Measurements from ENCODE around the gene ATP5PO.
"Not testable (repeated sequence)": the region's sequence is repeated elsewhere in the genome, so short reads cannot be mapped to it uniquely, and the experiment has no call there.

DNA sequence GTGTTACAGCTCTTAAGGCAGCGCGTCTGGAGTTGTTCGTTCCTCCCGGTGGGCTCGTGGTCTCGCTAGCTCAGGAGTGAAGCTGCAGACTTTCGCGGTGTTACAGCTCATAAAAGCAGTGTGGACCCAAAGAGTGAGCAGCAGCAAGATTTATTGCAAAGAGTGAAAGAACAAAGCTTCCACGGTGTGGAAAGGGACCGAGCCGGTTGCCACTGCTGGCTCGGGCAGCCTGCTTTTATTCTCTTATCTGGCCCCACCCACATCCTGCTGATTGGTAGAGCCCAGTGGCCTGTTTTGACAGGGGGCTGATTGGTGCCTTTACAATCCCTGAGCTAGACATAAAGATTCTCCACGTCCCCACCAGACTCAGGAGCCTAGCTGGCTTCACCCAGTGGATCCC lies 47.7 kb downstream of the ATP5PO start:
- TF ChIP-seq, protein P1, sequence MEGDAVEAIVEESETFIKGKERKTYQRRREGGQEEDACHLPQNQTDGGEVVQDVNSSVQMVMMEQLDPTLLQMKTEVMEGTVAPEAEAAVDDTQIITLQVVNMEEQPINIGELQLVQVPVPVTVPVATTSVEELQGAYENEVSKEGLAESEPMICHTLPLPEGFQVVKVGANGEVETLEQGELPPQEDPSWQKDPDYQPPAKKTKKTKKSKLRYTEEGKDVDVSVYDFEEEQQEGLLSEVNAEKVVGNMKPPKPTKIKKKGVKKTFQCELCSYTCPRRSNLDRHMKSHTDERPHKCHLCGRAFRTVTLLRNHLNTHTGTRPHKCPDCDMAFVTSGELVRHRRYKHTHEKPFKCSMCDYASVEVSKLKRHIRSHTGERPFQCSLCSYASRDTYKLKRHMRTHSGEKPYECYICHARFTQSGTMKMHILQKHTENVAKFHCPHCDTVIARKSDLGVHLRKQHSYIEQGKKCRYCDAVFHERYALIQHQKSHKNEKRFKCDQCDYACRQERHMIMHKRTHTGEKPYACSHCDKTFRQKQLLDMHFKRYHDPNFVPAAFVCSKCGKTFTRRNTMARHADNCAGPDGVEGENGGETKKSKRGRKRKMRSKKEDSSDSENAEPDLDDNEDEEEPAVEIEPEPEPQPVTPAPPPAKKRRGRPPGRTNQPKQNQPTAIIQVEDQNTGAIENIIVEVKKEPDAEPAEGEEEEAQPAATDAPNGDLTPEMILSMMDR (conservative IDR thresholded peaks at IDR 0.05 in 1 of 2, IDR thresholded peaks at IDR 0.05 in 1 of 2; ENCODE audit: extremely low read depth in 1 of 2, insufficient read depth in 1 of 2, low read depth in 1 of 2, low read length in 2 of 2) = not testable (repeated sequence)
- not testable (repeated sequence) for TF ChIP-seq EZH2 (IDR thresholded peaks at IDR 0.05; ENCODE audit: borderline replicate concordance, low read length)
